ENCODE data around the gene NR4A3.

DNA sequence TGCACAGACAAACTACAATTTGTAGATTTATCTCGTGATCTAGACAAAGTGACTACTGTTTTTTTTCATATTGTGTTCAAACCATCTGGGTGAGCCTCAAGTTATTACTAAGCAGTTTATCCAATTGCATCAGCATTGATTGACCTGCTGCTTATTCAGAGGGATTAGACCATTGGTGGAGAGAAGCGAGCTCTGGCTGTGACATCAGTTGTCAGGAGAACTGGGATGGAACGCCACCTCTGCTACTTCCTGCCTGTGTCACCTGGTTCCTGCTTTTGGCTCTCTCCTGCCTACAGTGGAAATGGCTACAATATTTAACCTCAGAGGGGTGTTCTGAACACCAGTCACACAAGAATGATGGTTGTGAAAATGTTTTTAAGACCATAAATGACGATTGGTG is 12.1 kb downstream of the NR4A3 start:
- TF ChIP-seq ZNF326 (CRISPR knock-in tag; IDR thresholded peaks at IDR 0.05; ENCODE audit: borderline replicate concordance) = no peak
- TF ChIP-seq JUND (CRISPR knock-in tag; IDR thresholded peaks at IDR 0.05) = no peak
- no peak for TF ChIP-seq ATRX (CRISPR knock-in tag; IDR thresholded peaks at IDR 0.05; ENCODE audit: borderline replicate concordance)
- TF ChIP-seq, protein P1, sequence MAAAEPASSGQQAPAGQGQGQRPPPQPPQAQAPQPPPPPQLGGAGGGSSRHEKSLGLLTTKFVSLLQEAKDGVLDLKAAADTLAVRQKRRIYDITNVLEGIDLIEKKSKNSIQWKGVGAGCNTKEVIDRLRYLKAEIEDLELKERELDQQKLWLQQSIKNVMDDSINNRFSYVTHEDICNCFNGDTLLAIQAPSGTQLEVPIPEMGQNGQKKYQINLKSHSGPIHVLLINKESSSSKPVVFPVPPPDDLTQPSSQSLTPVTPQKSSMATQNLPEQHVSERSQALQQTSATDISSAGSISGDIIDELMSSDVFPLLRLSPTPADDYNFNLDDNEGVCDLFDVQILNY (CRISPR knock-in tag; conservative IDR thresholded peaks at IDR 0.05) = no peak
- TF ChIP-seq RBM22 (optimal IDR thresholded peaks at IDR 0.05; ENCODE audit: low read length) = no peak
- TF ChIP-seq FOSL2 (CRISPR knock-in tag; IDR thresholded peaks at IDR 0.05) = no peak
- TF ChIP-seq SUZ12 (IDR thresholded peaks at IDR 0.05; ENCODE audit: low read depth, low read length) = no peak
- no peak for TF ChIP-seq HOXA3 (CRISPR knock-in tag; IDR thresholded peaks at IDR 0.05)
- TF ChIP-seq, protein P2, sequence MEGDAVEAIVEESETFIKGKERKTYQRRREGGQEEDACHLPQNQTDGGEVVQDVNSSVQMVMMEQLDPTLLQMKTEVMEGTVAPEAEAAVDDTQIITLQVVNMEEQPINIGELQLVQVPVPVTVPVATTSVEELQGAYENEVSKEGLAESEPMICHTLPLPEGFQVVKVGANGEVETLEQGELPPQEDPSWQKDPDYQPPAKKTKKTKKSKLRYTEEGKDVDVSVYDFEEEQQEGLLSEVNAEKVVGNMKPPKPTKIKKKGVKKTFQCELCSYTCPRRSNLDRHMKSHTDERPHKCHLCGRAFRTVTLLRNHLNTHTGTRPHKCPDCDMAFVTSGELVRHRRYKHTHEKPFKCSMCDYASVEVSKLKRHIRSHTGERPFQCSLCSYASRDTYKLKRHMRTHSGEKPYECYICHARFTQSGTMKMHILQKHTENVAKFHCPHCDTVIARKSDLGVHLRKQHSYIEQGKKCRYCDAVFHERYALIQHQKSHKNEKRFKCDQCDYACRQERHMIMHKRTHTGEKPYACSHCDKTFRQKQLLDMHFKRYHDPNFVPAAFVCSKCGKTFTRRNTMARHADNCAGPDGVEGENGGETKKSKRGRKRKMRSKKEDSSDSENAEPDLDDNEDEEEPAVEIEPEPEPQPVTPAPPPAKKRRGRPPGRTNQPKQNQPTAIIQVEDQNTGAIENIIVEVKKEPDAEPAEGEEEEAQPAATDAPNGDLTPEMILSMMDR (CRISPR knock-in tag; IDR thresholded peaks at IDR 0.05) = no peak
- no peak for TF ChIP-seq NBN (conservative IDR thresholded peaks at IDR 0.05)
- TF ChIP-seq EEA1 (CRISPR knock-in tag; IDR thresholded peaks at IDR 0.05; ENCODE audit: borderline replicate concordance) = no peak

Measured in HepG2 (cell line).